ENCODE data around the gene SNAPC2.

Gene SNAPC2

GRCh38 chr19:7934766-7935165 is 14.6 kb downstream of the SNAPC2 start:
- DNase-seq (ENCODE audit: low read depth in 1 of 2, low spot score in 1 of 2) = no peak
- H3K27ac ChIP-seq (replicated peaks) = no peak overlapping the region
- H3K4me3 ChIP-seq (replicated peaks; ENCODE audit: insufficient read depth, low read length) = no peak overlapping the region
- TF ChIP-seq GABPA (IDR thresholded peaks at IDR 0.05; ENCODE audit: low read depth) (no peak), SPI1 (IDR thresholded peaks at IDR 0.05; ENCODE audit: borderline replicate concordance, low read depth) (no peak), CTCF (IDR thresholded peaks at IDR 0.05; ENCODE audit: insufficient read depth, low read length) (no peak), POLR2AphosphoS5 (IDR thresholded peaks at IDR 0.05; ENCODE audit: low read depth) (no peak)
- TF ChIP-seq, protein P1, sequence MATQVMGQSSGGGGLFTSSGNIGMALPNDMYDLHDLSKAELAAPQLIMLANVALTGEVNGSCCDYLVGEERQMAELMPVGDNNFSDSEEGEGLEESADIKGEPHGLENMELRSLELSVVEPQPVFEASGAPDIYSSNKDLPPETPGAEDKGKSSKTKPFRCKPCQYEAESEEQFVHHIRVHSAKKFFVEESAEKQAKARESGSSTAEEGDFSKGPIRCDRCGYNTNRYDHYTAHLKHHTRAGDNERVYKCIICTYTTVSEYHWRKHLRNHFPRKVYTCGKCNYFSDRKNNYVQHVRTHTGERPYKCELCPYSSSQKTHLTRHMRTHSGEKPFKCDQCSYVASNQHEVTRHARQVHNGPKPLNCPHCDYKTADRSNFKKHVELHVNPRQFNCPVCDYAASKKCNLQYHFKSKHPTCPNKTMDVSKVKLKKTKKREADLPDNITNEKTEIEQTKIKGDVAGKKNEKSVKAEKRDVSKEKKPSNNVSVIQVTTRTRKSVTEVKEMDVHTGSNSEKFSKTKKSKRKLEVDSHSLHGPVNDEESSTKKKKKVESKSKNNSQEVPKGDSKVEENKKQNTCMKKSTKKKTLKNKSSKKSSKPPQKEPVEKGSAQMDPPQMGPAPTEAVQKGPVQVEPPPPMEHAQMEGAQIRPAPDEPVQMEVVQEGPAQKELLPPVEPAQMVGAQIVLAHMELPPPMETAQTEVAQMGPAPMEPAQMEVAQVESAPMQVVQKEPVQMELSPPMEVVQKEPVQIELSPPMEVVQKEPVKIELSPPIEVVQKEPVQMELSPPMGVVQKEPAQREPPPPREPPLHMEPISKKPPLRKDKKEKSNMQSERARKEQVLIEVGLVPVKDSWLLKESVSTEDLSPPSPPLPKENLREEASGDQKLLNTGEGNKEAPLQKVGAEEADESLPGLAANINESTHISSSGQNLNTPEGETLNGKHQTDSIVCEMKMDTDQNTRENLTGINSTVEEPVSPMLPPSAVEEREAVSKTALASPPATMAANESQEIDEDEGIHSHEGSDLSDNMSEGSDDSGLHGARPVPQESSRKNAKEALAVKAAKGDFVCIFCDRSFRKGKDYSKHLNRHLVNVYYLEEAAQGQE (IDR thresholded peaks at IDR 0.05; ENCODE audit: insufficient replicate concordance, low read depth) = no peak
- no peaks in the 10 kb centered on the region for H3K27me3 ChIP-seq (ENCODE audit: insufficient read depth, poor library complexity, severe bottlenecking)

DNA sequence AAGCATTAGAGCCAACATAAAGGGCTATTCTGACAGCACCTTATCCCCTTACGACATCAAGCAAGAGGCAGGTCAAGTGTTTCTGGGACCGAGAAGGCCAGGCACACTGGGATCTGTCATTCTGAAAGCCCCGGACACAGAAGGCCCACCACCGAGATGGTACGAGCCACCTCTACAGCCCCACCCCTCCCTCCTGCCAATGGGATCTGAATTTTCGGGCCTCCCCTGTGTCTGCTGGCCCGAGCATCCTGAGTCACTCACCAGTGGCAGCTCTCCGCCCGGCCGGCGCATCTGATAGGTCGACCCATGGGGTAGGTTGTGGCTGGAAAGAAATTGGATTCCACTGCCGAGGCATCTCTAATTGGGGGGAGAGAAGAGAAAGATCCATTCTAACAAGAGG is 20.7 kb downstream of the SNAPC2 start:
- TF ChIP-seq SPI1 (IDR thresholded peaks at IDR 0.05; ENCODE audit: borderline replicate concordance, low read depth) = no peak
- no peak for TF ChIP-seq POLR2AphosphoS5 (IDR thresholded peaks at IDR 0.05; ENCODE audit: low read depth)
- TF ChIP-seq CTCF (IDR thresholded peaks at IDR 0.05; ENCODE audit: insufficient read depth, low read length) = no peak
- TF ChIP-seq GABPA (IDR thresholded peaks at IDR 0.05; ENCODE audit: low read depth) = no peak
- Histone ChIP-seq H3K27ac (replicated peaks) (no peak overlapping the region), H3K4me3 (replicated peaks; ENCODE audit: insufficient read depth, low read length) (no peak overlapping the region), H3K27me3 (ENCODE audit: insufficient read depth, poor library complexity, severe bottlenecking) (no peaks in the 10 kb centered on the region)
- no peak for DNase-seq (ENCODE audit: low read depth in 1 of 2, low spot score in 1 of 2)

GRCh38 chr19:7941895-7942596 is 21.9 kb downstream of the SNAPC2 start:
- H3K27ac ChIP-seq (replicated peaks) = peak overlapping the region; percentile 97
- TF ChIP-seq, protein P1 (IDR thresholded peaks at IDR 0.05; ENCODE audit: insufficient replicate concordance, low read depth) = no peak
- TF ChIP-seq GABPA (IDR thresholded peaks at IDR 0.05; ENCODE audit: low read depth) = no peak
- no peak for TF ChIP-seq CTCF (IDR thresholded peaks at IDR 0.05; ENCODE audit: insufficient read depth, low read length)
- no peak for TF ChIP-seq SPI1 (IDR thresholded peaks at IDR 0.05; ENCODE audit: borderline replicate concordance, low read depth)
- TF ChIP-seq POLR2AphosphoS5 (IDR thresholded peaks at IDR 0.05; ENCODE audit: low read depth) = no peak
- DNase-seq (ENCODE audit: low read depth in 1 of 2, low spot score in 1 of 2) = no peak
- H3K4me3 ChIP-seq (replicated peaks; ENCODE audit: insufficient read depth, low read length) = peak overlapping the region; percentile 90
- no peaks in the 10 kb centered on the region for H3K27me3 ChIP-seq (ENCODE audit: insufficient read depth, poor library complexity, severe bottlenecking)

All from HL-60 (cell line).